ENCODE measurements around the gene CSRP1.

CSRP1 gene

GRCh38 chr1:201448990-201449389 lies 57.9 kb downstream of the CSRP1 start:
- Histone ChIP-seq H2BK5ac (ENCODE audit: low read length) (no peak overlapping the region), H2AK5ac (ENCODE audit: low read length) (no peak overlapping the region), H4K5ac (ENCODE audit: low read length) (no peak overlapping the region), H2BK120ac (ENCODE audit: low read depth, low read length) (no peak overlapping the region), H3K23ac (ENCODE audit: low read length) (no peak overlapping the region), H3K36me3 (ENCODE audit: control insufficient read depth, insufficient read depth, low read length) (no peaks in the 10 kb centered on the region), H3K18ac (ENCODE audit: low read length) (no peak overlapping the region), H3K4me3 (ENCODE audit: low read length) (no peak overlapping the region), H3K79me1 (ENCODE audit: low read length) (no peaks in the 10 kb centered on the region), H3K27me3 (ENCODE audit: insufficient read depth, low read length, poor library complexity) (no peaks in the 10 kb centered on the region), H3K27ac (ENCODE audit: low read depth, low read length) (no peak overlapping the region), H2BK15ac (replicated peaks; ENCODE audit: low read depth) (no peak overlapping the region), H3K4me1 (ENCODE audit: control insufficient read depth, low read depth, low read length) (peaks cover 4% of the 10 kb centered on the region), H3K9ac (ENCODE audit: low read length) (no peak overlapping the region), H3K56ac (ENCODE audit: low read length) (peak overlapping the region; percentile 29), H3K4ac (ENCODE audit: low read depth, low read length) (no peak overlapping the region), H4K8ac (ENCODE audit: low read depth, low read length) (no peak overlapping the region), H3K79me2 (ENCODE audit: control insufficient read depth, insufficient read depth, low read length) (no peaks in the 10 kb centered on the region), H3K4me2 (ENCODE audit: low read length) (no peak overlapping the region)
- peak; percentile 42 for DNase-seq
- WGBS (ENCODE audit: extremely low coverage, insufficient coverage, low lambda C conversion rate) = no CpG with 5 or more reads among the region's 5 CpGs

GRCh38 chr1:201447903-201448871 lies 58.7 kb downstream of the CSRP1 start:
- DNase-seq = peak; percentile 88
- H3K56ac ChIP-seq (ENCODE audit: low read length) = peak overlapping the region; percentile 26
- WGBS (ENCODE audit: extremely low coverage, insufficient coverage, low lambda C conversion rate) = no CpG with 5 or more reads among the region's 20 CpGs
- H3K36me3 ChIP-seq (ENCODE audit: control insufficient read depth, insufficient read depth, low read length) = no peaks in the 10 kb centered on the region
- no peak overlapping the region for H4K5ac ChIP-seq (ENCODE audit: low read length)
- H3K4me1 ChIP-seq (ENCODE audit: control insufficient read depth, low read depth, low read length) = peaks cover 4% of the 10 kb centered on the region
- no peaks in the 10 kb centered on the region for H3K79me1 ChIP-seq (ENCODE audit: low read length)
- no peak overlapping the region for H3K4me3 ChIP-seq (ENCODE audit: low read length)
- H3K23ac ChIP-seq (ENCODE audit: low read length) = no peak overlapping the region
- no peak overlapping the region for H2BK120ac ChIP-seq (ENCODE audit: low read depth, low read length)
- no peak overlapping the region for H2AK5ac ChIP-seq (ENCODE audit: low read length)
- no peak overlapping the region for H2BK15ac ChIP-seq (replicated peaks; ENCODE audit: low read depth)
- no peak overlapping the region for H2BK5ac ChIP-seq (ENCODE audit: low read length)
- no peaks in the 10 kb centered on the region for H3K27me3 ChIP-seq (ENCODE audit: insufficient read depth, low read length, poor library complexity)
- H3K79me2 ChIP-seq (ENCODE audit: control insufficient read depth, insufficient read depth, low read length) = no peaks in the 10 kb centered on the region
- no peak overlapping the region for H3K9ac ChIP-seq (ENCODE audit: low read length)
- H3K4me2 ChIP-seq (ENCODE audit: low read length) = no peak overlapping the region
- no peak overlapping the region for H4K8ac ChIP-seq (ENCODE audit: low read depth, low read length)
- H3K27ac ChIP-seq (ENCODE audit: low read depth, low read length) = no peak overlapping the region
- H3K18ac ChIP-seq (ENCODE audit: low read length) = no peak overlapping the region
- no peak overlapping the region for H3K4ac ChIP-seq (ENCODE audit: low read depth, low read length)

DNA sequence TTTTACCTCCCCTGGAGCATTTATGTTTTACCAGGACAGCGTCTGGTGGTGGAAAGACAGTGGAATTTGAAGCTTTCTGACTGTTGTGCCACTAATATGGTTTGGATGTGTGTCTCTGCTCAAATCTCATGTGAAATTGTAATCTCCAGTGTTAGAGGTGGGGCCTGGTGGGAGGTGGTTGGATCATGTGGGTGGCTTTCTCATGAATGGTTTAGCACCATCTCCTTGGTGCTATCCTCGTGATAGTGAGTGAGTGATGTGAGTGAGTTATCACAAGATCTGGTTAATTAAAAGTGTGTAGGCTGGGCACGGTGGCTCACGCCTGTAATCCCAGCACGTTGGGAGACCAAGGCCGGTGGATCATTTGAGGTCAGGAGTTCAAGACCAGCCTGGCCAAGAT lies 61.6 kb downstream of the CSRP1 start:
- H3K4me3 ChIP-seq (ENCODE audit: low read length) = no peak overlapping the region
- H3K18ac ChIP-seq (ENCODE audit: low read length) = no peak overlapping the region
- H3K79me2 ChIP-seq (ENCODE audit: control insufficient read depth, insufficient read depth, low read length) = no peaks in the 10 kb centered on the region
- no peaks in the 10 kb centered on the region for H3K79me1 ChIP-seq (ENCODE audit: low read length)
- H2BK5ac ChIP-seq (ENCODE audit: low read length) = no peak overlapping the region
- no peak overlapping the region for H2AK5ac ChIP-seq (ENCODE audit: low read length)
- no peaks in the 10 kb centered on the region for H3K27me3 ChIP-seq (ENCODE audit: insufficient read depth, low read length, poor library complexity)
- no peaks in the 10 kb centered on the region for H3K36me3 ChIP-seq (ENCODE audit: control insufficient read depth, insufficient read depth, low read length)
- no peak overlapping the region for H3K56ac ChIP-seq (ENCODE audit: low read length)
- H3K4ac ChIP-seq (ENCODE audit: low read depth, low read length) = no peak overlapping the region
- no peak overlapping the region for H4K5ac ChIP-seq (ENCODE audit: low read length)
- H2BK120ac ChIP-seq (ENCODE audit: low read depth, low read length) = no peak overlapping the region
- no CpG with 5 or more reads among the region's 6 CpGs for WGBS (ENCODE audit: extremely low coverage, insufficient coverage, low lambda C conversion rate)
- H3K9ac ChIP-seq (ENCODE audit: low read length) = no peak overlapping the region
- no peak overlapping the region for H2BK15ac ChIP-seq (replicated peaks; ENCODE audit: low read depth)
- H3K4me1 ChIP-seq (ENCODE audit: control insufficient read depth, low read depth, low read length) = no peaks in the 10 kb centered on the region
- H3K4me2 ChIP-seq (ENCODE audit: low read length) = no peak overlapping the region
- DNase-seq = no peak
- H4K8ac ChIP-seq (ENCODE audit: low read depth, low read length) = no peak overlapping the region
- no peak overlapping the region for H3K23ac ChIP-seq (ENCODE audit: low read length)
- no peak overlapping the region for H3K27ac ChIP-seq (ENCODE audit: low read depth, low read length)

DNA sequence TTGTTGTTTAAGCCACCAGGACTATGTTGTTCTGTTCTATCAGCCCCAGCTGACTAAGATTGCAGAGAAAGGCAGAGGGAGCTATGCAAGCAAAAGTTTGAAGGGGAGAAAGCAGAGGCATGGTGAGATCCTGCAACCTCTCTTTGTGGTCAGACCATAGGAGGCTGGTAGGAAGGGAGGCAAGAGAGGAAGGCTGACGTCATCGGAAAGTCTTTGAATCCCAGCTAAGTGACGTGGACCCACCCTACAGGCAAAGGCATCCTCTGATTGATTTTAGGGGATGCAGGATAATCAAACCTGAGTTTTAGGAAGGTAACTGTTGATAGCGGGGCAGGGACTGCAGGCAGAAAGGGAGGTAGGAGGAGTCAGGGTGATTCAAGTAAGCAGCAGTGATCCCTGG lies 62.1 kb downstream of the CSRP1 start:
- H3K27me3 ChIP-seq (ENCODE audit: insufficient read depth, low read length, poor library complexity) = no peaks in the 10 kb centered on the region
- H3K56ac ChIP-seq (ENCODE audit: low read length) = no peak overlapping the region
- no CpG with 5 or more reads among the region's 4 CpGs for WGBS (ENCODE audit: extremely low coverage, insufficient coverage, low lambda C conversion rate)
- H2AK5ac ChIP-seq (ENCODE audit: low read length) = no peak overlapping the region
- no peak overlapping the region for H2BK5ac ChIP-seq (ENCODE audit: low read length)
- no peaks in the 10 kb centered on the region for H3K79me2 ChIP-seq (ENCODE audit: control insufficient read depth, insufficient read depth, low read length)
- no peak overlapping the region for H4K5ac ChIP-seq (ENCODE audit: low read length)
- H3K4ac ChIP-seq (ENCODE audit: low read depth, low read length) = no peak overlapping the region
- H2BK120ac ChIP-seq (ENCODE audit: low read depth, low read length) = no peak overlapping the region
- no peaks in the 10 kb centered on the region for H3K4me1 ChIP-seq (ENCODE audit: control insufficient read depth, low read depth, low read length)
- H4K8ac ChIP-seq (ENCODE audit: low read depth, low read length) = no peak overlapping the region
- no peak overlapping the region for H3K27ac ChIP-seq (ENCODE audit: low read depth, low read length)
- H3K36me3 ChIP-seq (ENCODE audit: control insufficient read depth, insufficient read depth, low read length) = no peaks in the 10 kb centered on the region
- H3K79me1 ChIP-seq (ENCODE audit: low read length) = no peaks in the 10 kb centered on the region
- no peak overlapping the region for H3K23ac ChIP-seq (ENCODE audit: low read length)
- H3K9ac ChIP-seq (ENCODE audit: low read length) = no peak overlapping the region
- no peak overlapping the region for H3K18ac ChIP-seq (ENCODE audit: low read length)
- no peak overlapping the region for H2BK15ac ChIP-seq (replicated peaks; ENCODE audit: low read depth)
- H3K4me3 ChIP-seq (ENCODE audit: low read length) = no peak overlapping the region
- peak; percentile 53 for DNase-seq
- H3K4me2 ChIP-seq (ENCODE audit: low read length) = no peak overlapping the region

DNA sequence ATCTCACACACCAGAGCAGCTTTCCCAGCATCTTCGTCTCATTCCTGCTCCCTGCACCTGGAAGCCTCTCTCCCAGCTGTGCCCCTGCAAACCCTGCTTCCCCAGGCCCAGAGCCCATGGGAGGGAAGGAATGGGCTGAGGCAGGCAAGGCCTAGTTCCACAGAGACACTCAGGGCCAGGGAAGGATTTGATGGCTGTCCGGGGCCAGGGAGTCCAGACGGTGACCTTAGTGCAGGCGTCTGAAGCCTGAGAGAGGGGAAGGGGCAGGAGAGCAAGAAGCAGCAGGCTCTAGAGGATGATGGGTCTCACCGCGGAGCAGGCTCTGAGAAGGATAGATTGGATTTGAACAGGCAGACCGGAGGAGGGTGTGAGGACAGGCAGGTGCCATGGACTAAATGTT lies 63.2 kb downstream of the CSRP1 start:
- H2BK15ac ChIP-seq (replicated peaks; ENCODE audit: low read depth) = no peak overlapping the region
- no peak overlapping the region for H3K18ac ChIP-seq (ENCODE audit: low read length)
- no peaks in the 10 kb centered on the region for H3K4me1 ChIP-seq (ENCODE audit: control insufficient read depth, low read depth, low read length)
- no peak overlapping the region for H3K56ac ChIP-seq (ENCODE audit: low read length)
- H3K23ac ChIP-seq (ENCODE audit: low read length) = no peak overlapping the region
- no peak overlapping the region for H3K4me2 ChIP-seq (ENCODE audit: low read length)
- no peak overlapping the region for H3K4ac ChIP-seq (ENCODE audit: low read depth, low read length)
- H3K79me1 ChIP-seq (ENCODE audit: low read length) = no peaks in the 10 kb centered on the region
- H2AK5ac ChIP-seq (ENCODE audit: low read length) = no peak overlapping the region
- no peaks in the 10 kb centered on the region for H3K79me2 ChIP-seq (ENCODE audit: control insufficient read depth, insufficient read depth, low read length)
- DNase-seq = no peak
- no peaks in the 10 kb centered on the region for H3K36me3 ChIP-seq (ENCODE audit: control insufficient read depth, insufficient read depth, low read length)
- H3K9ac ChIP-seq (ENCODE audit: low read length) = no peak overlapping the region
- H3K27ac ChIP-seq (ENCODE audit: low read depth, low read length) = no peak overlapping the region
- no CpG with 5 or more reads among the region's 7 CpGs for WGBS (ENCODE audit: extremely low coverage, insufficient coverage, low lambda C conversion rate)
- H4K5ac ChIP-seq (ENCODE audit: low read length) = no peak overlapping the region
- H3K4me3 ChIP-seq (ENCODE audit: low read length) = no peak overlapping the region
- H3K27me3 ChIP-seq (ENCODE audit: insufficient read depth, low read length, poor library complexity) = no peaks in the 10 kb centered on the region
- H4K8ac ChIP-seq (ENCODE audit: low read depth, low read length) = no peak overlapping the region
- no peak overlapping the region for H2BK120ac ChIP-seq (ENCODE audit: low read depth, low read length)
- H2BK5ac ChIP-seq (ENCODE audit: low read length) = no peak overlapping the region
